OCI-LY3 (cell line): ENCODE measurements around the gene PCNP.
"Not testable (repeated sequence)": the region's sequence is repeated elsewhere in the genome, so short reads cannot be mapped to it uniquely, and the experiment has no call there.

Experiments used
- H2AFZ ChIP-seq: fragments of 200-600, 300-600 bp; shearing (Covaris generic); 2 replicates; pipeline ENCODE4 v1.6.0; 2014; ENCODE audit warnings: antibody characterized with exemption, low read depth, low read length
- H3K27ac ChIP-seq: fragments of 200-600, 300-600 bp; sonication (generic); 2 replicates; pipeline ENCODE4 v1.5.1; 2014; ENCODE audit warnings: mild to moderate bottlenecking, low read length, moderate library complexity, mixed read lengths
- H3K27me3 ChIP-seq: fragments of 200-600, 300-600 bp; sonication (generic); 2 replicates; pipeline ENCODE4 v1.6.1; 2014; ENCODE audit warnings: low read depth, low read length, mixed read lengths
- H3K36me3 ChIP-seq: fragments of 200-600, 300-600 bp; sonication (generic); replicated peaks from 2 replicates; pipeline ENCODE3; 2014; ENCODE audit warnings: low read depth, low read length, mixed read lengths
- H3K4me1 ChIP-seq: fragments of 300-600, 200-600 bp; sonication (generic); 2 replicates; pipeline ENCODE4 v1.6.1; 2014; ENCODE audit warnings: low read length, mixed read lengths
- H3K4me2 ChIP-seq: fragments of 200-600, 300-600 bp; sonication (generic); 2 replicates; pipeline ENCODE4 v1.6.1; 2014; ENCODE audit warnings: low read length, mixed read lengths
- H3K4me3 ChIP-seq: fragments of 300-600, 200-600 bp; sonication (generic); 2 replicates; pipeline ENCODE4 v1.5.1; 2014; ENCODE audit warnings: antibody characterized with exemption, mild to moderate bottlenecking, low read length, moderate library complexity
- H3K79me2 ChIP-seq: fragments of 300-600, 200-600 bp; shearing (Covaris generic); 2 replicates; pipeline ENCODE4 v1.6.1; 2014; ENCODE audit warnings: mild to moderate bottlenecking, low read length, mixed read lengths
- H3K9ac ChIP-seq: fragments of 300-600, 200-600 bp; shearing (Covaris generic); 2 replicates; pipeline ENCODE4 v1.6.0; 2014; ENCODE audit warnings: mild to moderate bottlenecking, low read length, moderate library complexity
- H3K9me3 ChIP-seq: fragments of 200-600, 300-600 bp; shearing (Covaris generic); 2 replicates; pipeline ENCODE4 v1.6.1; 2014; ENCODE audit warnings: low read length, mixed read lengths; ENCODE audit not compliant: insufficient read depth
- H4K20me1 ChIP-seq: fragments of 200-600, 300-600 bp; sonication (generic); 2 replicates; pipeline ENCODE4 v1.6.1; 2016; ENCODE audit warnings: low read length, mixed read lengths; ENCODE audit not compliant: insufficient read depth
- CTCF ChIP-seq: fragments of 200-600, 300-600 bp; sonication (generic); IDR thresholded peaks from 2 replicates; pipeline ENCODE4 v1.5.1; 2014; ENCODE audit warnings: antibody characterized with exemption, low read length, low read depth
- EZH2phosphoT487 ChIP-seq: fragments of 200-600 bp; shearing (Covaris generic); IDR thresholded peaks from 2 replicates; pipeline ENCODE4 v1.6.1; 2018; ENCODE audit warnings: antibody characterized with exemption, mixed run types, low read depth

PCNP gene

DNA sequence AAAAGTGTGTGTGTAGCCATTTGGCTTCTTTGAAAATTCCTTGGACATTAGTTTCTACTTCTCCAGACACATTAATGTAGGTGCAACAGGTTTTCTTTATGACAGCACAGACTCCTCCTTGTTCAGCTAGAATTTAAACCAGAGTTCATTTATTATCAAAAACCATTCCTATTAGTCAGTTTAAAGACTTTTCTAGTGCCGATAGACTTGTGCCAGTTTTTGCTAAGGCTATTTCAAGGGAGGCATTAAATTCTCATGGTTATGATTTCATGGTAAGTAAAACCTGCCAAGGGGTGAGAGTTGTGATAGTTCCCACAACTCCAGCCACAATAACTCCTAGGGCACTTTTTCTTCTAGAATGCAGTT, 40.4 kb upstream of the PCNP start:
- TF ChIP-seq CTCF: no peak
- TF ChIP-seq EZH2phosphoT487: no peak
- H3K4me1 ChIP-seq: no peaks in the 10 kb centered on the region
- H3K9ac ChIP-seq: no peak overlapping the region

GRCh38 chr3:101535221-101535620, 38.8 kb upstream of the PCNP start:
- Histone ChIP-seq H3K27me3 (no peaks in the 10 kb centered on the region), H3K9me3 (no peaks in the 10 kb centered on the region; the same call in 1 of the 2 replicates), H3K4me2 (no peak overlapping the region), H3K27ac (no peak overlapping the region), H3K36me3 (peaks cover 2% of the 10 kb centered on the region), H3K4me3 (no peak overlapping the region), H3K9ac (no peak overlapping the region), H3K79me2 (no peaks in the 10 kb centered on the region), H2AFZ (no peak overlapping the region), H3K4me1 (no peaks in the 10 kb centered on the region), H4K20me1 (no peaks in the 10 kb centered on the region)
- no peak for TF ChIP-seq CTCF

More for the DNA sequence above, 40.4 kb upstream of the PCNP start:
- H3K4me2 ChIP-seq: no peak overlapping the region
- H3K36me3 ChIP-seq: peaks cover 8% of the 10 kb centered on the region
- H3K9me3 ChIP-seq: no peaks in the 10 kb centered on the region; the same call in 1 of the 2 replicates
- H3K27me3 ChIP-seq: no peaks in the 10 kb centered on the region
- H3K4me3 ChIP-seq: no peak overlapping the region
- H2AFZ ChIP-seq: no peak overlapping the region
- H3K27ac ChIP-seq: no peak overlapping the region
- no peaks in the 10 kb centered on the region for H4K20me1 ChIP-seq
- H3K79me2 ChIP-seq: no peaks in the 10 kb centered on the region

- Histone ChIP-seq H3K9me3 (no peaks in the 10 kb centered on the region), H3K4me2 (no peak overlapping the region), H2AFZ (no peak overlapping the region), H3K9ac (no peak overlapping the region), H3K4me3 (no peak overlapping the region), H3K79me2 (no peaks in the 10 kb centered on the region), H3K4me1 (no peaks in the 10 kb centered on the region), H3K27ac (no peak overlapping the region), H3K36me3 (no peaks in the 10 kb centered on the region), H3K27me3 (no peaks in the 10 kb centered on the region), H4K20me1 (no peaks in the 10 kb centered on the region)
- TF ChIP-seq CTCF: no peak
- no peak for TF ChIP-seq EZH2phosphoT487
These were observed 37.7 kb upstream of the PCNP start for GRCh38 chr3:101536266-101536665.

DNA sequence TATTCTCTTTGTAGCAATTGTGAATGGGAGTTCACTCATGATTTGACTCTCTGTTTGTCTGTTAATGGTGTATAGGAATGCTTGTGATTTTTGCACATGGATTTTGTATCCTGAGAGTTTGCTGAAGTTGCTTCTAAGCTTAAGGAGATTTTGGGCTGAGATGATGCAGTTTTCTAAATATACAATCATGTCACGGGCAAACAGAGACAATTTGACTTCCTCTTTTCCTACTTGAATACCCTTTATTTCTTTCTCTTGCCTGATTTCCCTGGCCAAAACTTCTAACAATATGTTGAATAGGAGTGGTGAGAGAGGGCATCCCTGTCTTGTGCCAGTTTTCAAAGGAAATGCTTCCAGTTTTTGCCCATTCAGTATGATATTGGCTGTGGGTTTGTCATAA, 37.0 kb upstream of the PCNP start:
- not testable (repeated sequence) for H4K20me1 ChIP-seq, H3K79me2 ChIP-seq, H3K36me3 ChIP-seq, H3K9ac ChIP-seq, H3K27me3 ChIP-seq, H3K4me3 ChIP-seq, H3K4me2 ChIP-seq, H3K4me1 ChIP-seq, H3K9me3 ChIP-seq, H3K27ac ChIP-seq, H2AFZ ChIP-seq

DNA sequence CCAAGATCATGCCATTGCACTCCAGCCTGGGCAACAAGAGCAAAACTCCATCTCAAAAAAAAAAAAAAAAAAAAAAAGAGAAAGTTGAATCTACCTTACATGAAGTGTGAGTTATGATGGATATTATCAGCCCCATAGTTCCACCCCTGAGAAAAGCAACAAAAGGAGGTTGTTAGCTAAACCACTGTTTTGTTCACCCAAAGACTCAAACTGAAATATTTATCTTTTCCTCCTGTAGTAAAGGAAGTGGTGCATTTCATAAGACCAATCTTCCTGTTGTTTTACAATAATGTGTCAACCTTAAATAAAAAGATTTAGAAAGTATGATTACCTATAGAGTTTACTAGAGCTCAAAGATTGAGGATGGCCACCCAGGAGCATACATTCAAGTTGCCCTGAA, 31.0 kb upstream of the PCNP start:
- H3K4me2 ChIP-seq: no peak overlapping the region
- no peaks in the 10 kb centered on the region for H3K9me3 ChIP-seq
- TF ChIP-seq EZH2phosphoT487: no peak
- TF ChIP-seq CTCF: no peak
- no peaks in the 10 kb centered on the region for H3K79me2 ChIP-seq
- H4K20me1 ChIP-seq: no peaks in the 10 kb centered on the region
- H3K27me3 ChIP-seq: no peaks in the 10 kb centered on the region
- no peak overlapping the region for H2AFZ ChIP-seq
- no peak overlapping the region for H3K27ac ChIP-seq
- H3K4me3 ChIP-seq: no peak overlapping the region
- no peaks in the 10 kb centered on the region for H3K4me1 ChIP-seq
- no peaks in the 10 kb centered on the region for H3K36me3 ChIP-seq
- H3K9ac ChIP-seq: no peak overlapping the region
